ENCODE measurements around the gene MT1E. TPM values are rescaled to one million over a fixed set of nuclear protein-coding genes. Genes with fewer than 3 reads are reported as not detected.

Gene MT1E
- total RNA-seq, 1 experiment from 2014 or later: not detected

- no peak for TF ChIP-seq CTCF (conservative IDR thresholded peaks at IDR 0.05; ENCODE audit: low read depth, low read length)
- TF ChIP-seq EZH2 (IDR thresholded peaks at IDR 0.05; ENCODE audit: low read length, unreplicated experiment): no peak
- no peak for TF ChIP-seq EZH2phosphoT487 (IDR thresholded peaks at IDR 0.05; ENCODE audit: borderline replicate concordance, low read length)
- intact Hi-C loops (cut with micrococcal nuclease): no loop called here
Observed at GRCh38 chr16:56635441-56635967, 9.9 kb downstream of the MT1E start.

DNA sequence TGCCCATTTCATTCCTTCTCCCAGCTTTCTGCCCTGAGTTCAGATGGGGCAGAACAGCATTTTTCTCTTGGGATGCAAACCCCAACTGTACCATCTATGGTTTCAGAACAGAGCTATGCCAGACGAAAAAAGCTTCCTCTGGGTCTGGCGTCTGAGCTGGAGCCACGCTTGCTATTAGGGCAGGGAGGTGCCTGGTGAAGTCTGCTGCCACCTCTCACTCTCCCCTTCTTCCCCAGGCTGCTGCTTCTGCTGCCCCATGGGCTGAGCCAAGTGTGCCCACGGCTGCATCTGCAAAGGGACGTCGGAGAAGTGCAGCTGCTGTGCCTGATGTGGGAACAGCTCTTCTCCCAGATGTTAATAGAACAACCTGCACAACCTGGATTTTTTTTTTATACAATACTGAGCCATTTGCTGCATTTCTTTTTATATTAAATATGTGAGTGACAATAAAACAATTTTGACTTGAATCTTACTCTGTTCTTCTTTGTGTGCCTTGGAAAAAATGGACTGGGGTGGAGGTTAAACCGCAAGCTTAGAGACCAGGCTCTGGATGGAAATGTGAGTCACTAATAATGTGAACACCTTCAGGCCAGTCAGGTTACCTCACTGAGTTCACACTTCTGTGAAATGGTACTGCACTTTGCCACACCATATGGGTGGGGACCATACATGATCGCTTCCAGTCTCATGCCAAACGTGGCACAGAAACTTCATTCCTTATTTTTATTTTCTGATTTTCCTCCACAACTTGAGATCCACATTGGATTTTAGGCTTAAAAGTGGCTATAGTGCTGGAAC lies 11.2 kb downstream of the MT1E start:
- no TSS peak for BruUV-seq (replicated peaks)
- H3K4me2 ChIP-seq (ENCODE audit: low read length): no peak overlapping the region
- DNase-seq: no peak

More at GRCh38 chr16:56635441-56635967, 9.9 kb downstream of the MT1E start:
- Histone ChIP-seq H2AFZ (ENCODE audit: low read length) (no peak overlapping the region), H3K9me2 (replicated peaks; ENCODE audit: low read length) (no peaks in the 10 kb centered on the region), H3K4me2 (ENCODE audit: low read length) (no peak overlapping the region), H3K4me3 (ENCODE audit: low read length) (no peak overlapping the region), H4K20me1 (ENCODE audit: low read length) (no peaks in the 10 kb centered on the region), H3K9me3 (ENCODE audit: low read length) (no peaks in the 10 kb centered on the region), H3K36me3 (ENCODE audit: low read depth, low read length) (no peaks in the 10 kb centered on the region), H3K4me1 (ENCODE audit: insufficient read depth, low read length) (peaks cover 10% of the 10 kb centered on the region), H3K27ac (ENCODE audit: low read length) (no peak overlapping the region), H3K9ac (ENCODE audit: low read length) (no peak overlapping the region), H3K27me3 (ENCODE audit: low read length) (no peaks in the 10 kb centered on the region), H3F3A (ENCODE audit: low read length, unreplicated experiment) (no peaks in the 10 kb centered on the region), H3K79me2 (ENCODE audit: low read length) (no peaks in the 10 kb centered on the region)
- BruUV-seq (replicated peaks): no TSS peak
- CTCF ChIA-PET: no interaction called here
- ATAC-seq: no peak
- DNase-seq: no peak
- POLR2A ChIA-PET (ENCODE audit: unreplicated experiment): no interaction called here

More for the DNA sequence above, 11.2 kb downstream of the MT1E start:
- Histone ChIP-seq H3K4me3 (ENCODE audit: low read length) (no peak overlapping the region), H3K36me3 (ENCODE audit: low read depth, low read length) (no peaks in the 10 kb centered on the region), H3F3A (ENCODE audit: low read length, unreplicated experiment) (no peaks in the 10 kb centered on the region), H3K4me1 (ENCODE audit: insufficient read depth, low read length) (peaks cover 10% of the 10 kb centered on the region), H2AFZ (ENCODE audit: low read length) (no peak overlapping the region), H4K20me1 (ENCODE audit: low read length) (no peaks in the 10 kb centered on the region), H3K9ac (ENCODE audit: low read length) (no peak overlapping the region), H3K27me3 (ENCODE audit: low read length) (no peaks in the 10 kb centered on the region), H3K79me2 (ENCODE audit: low read length) (no peaks in the 10 kb centered on the region), H3K9me3 (ENCODE audit: low read length) (no peaks in the 10 kb centered on the region), H3K9me2 (replicated peaks; ENCODE audit: low read length) (no peaks in the 10 kb centered on the region), H3K27ac (ENCODE audit: low read length) (no peak overlapping the region)
- ATAC-seq: no peak
- ChIA-PET CTCF (no interaction called here), POLR2A (ENCODE audit: unreplicated experiment) (no interaction called here)
- TF ChIP-seq EZH2 (IDR thresholded peaks at IDR 0.05; ENCODE audit: low read length, unreplicated experiment) (no peak), CTCF (conservative IDR thresholded peaks at IDR 0.05; ENCODE audit: low read depth, low read length) (no peak), EZH2phosphoT487 (IDR thresholded peaks at IDR 0.05; ENCODE audit: borderline replicate concordance, low read length) (no peak)
- intact Hi-C loops (cut with micrococcal nuclease): no loop called here

Measured in PC-3 (cell line).